HepG2 (cell line): Measurements from ENCODE around the gene CHN2. TPM values are rescaled to one million over a fixed set of nuclear protein-coding genes. Genes with fewer than 3 reads are reported as not detected.

Experiments used
- ATAD3A ChIP-seq: sonication (generic); formaldehyde crosslinking; IDR thresholded peaks from 2 replicates; pipeline ENCODE4 v1.4.0; 2020; ENCODE audit warnings: missing genetic modification reagents
- ATF2 ChIP-seq: sonication (generic); formaldehyde crosslinking; IDR thresholded peaks from 2 replicates; pipeline ENCODE4 v1.4.0; 2020; ENCODE audit warnings: missing genetic modification reagents
- FOXJ3 ChIP-seq: sonication (generic); formaldehyde crosslinking; IDR thresholded peaks from 2 replicates; pipeline ENCODE4 v1.4.0; 2020; ENCODE audit warnings: missing genetic modification reagents, mild to moderate bottlenecking, borderline replicate concordance
- GRHL1 ChIP-seq: sonication (generic); formaldehyde crosslinking; conservative IDR thresholded peaks from 2 replicates; pipeline ENCODE4 v1.8.0; 2022; ENCODE audit warnings: missing genetic modification reagents
- KMT2B ChIP-seq: IDR thresholded peaks from 2 replicates; pipeline ENCODE4 v1.6.1; 2016; ENCODE audit warnings: missing genetic modification reagents, missing compliant biosample characterization
- MED1 ChIP-seq: sonication (generic); formaldehyde crosslinking; IDR thresholded peaks from 2 replicates; pipeline ENCODE4 v1.4.0; 2020; ENCODE audit warnings: missing genetic modification reagents
- MLX ChIP-seq: IDR thresholded peaks from 2 replicates; pipeline ENCODE4 v1.6.1; 2016
- PTBP1 ChIP-seq: fragments of 200-400 bp; formaldehyde crosslinking; IDR thresholded peaks from 2 replicates; pipeline ENCODE4 v1.6.1; 2018; ENCODE audit warnings: low read length, low read depth; ENCODE audit not compliant: poor library complexity, severe bottlenecking
- RELA ChIP-seq: sonication (generic); formaldehyde crosslinking; IDR thresholded peaks from 2 replicates; pipeline ENCODE4 v1.4.0; 2020; ENCODE audit warnings: missing genetic modification reagents
- SPEN ChIP-seq: sonication (generic); formaldehyde crosslinking; IDR thresholded peaks from 2 replicates; pipeline ENCODE4 v1.5.1; 2020; ENCODE audit warnings: low read depth, mild to moderate bottlenecking, missing genetic modification reagents
- STAT5B ChIP-seq: sonication (generic); formaldehyde crosslinking; IDR thresholded peaks from 2 replicates; pipeline ENCODE4 v1.4.0; 2020; ENCODE audit warnings: missing genetic modification reagents
- SYNCRIP ChIP-seq: fragments of 200-400 bp; formaldehyde crosslinking; IDR thresholded peaks from 2 replicates; pipeline ENCODE4 v1.6.1; 2018; ENCODE audit warnings: mild to moderate bottlenecking, low read depth, low read length; ENCODE audit not compliant: insufficient read depth
- TGIF2 ChIP-seq: IDR thresholded peaks from 2 replicates; pipeline ENCODE4 v1.6.1; 2016; ENCODE audit warnings: control low read depth, missing compliant biosample characterization
- THAP7 ChIP-seq: sonication (generic); formaldehyde crosslinking; IDR thresholded peaks from 2 replicates; pipeline ENCODE4 v1.8.1; 2023; ENCODE audit warnings: mild to moderate bottlenecking, missing genetic modification reagents
- ZBTB1 ChIP-seq: sonication (generic); formaldehyde crosslinking; IDR thresholded peaks from 2 replicates; pipeline ENCODE4 v1.4.0; 2020; ENCODE audit warnings: missing genetic modification reagents, borderline replicate concordance
- ZKSCAN1 ChIP-seq: fragments of 150-350 bp; IDR thresholded peaks from 2 replicates; pipeline ENCODE4 v1.6.1; 2014; ENCODE audit warnings: low read length
- ZMYM4 ChIP-seq: sonication (generic); formaldehyde crosslinking; IDR thresholded peaks from 2 replicates; pipeline ENCODE4 v1.8.1; 2023; ENCODE audit warnings: mild to moderate bottlenecking, missing genetic modification reagents
- ZNF138 ChIP-seq: sonication (generic); formaldehyde crosslinking; IDR thresholded peaks from 2 replicates; pipeline ENCODE4 v1.5.0; 2020; ENCODE audit warnings: mild to moderate bottlenecking, low read depth, missing genetic modification reagents
- ZNF607 ChIP-seq: sonication (generic); formaldehyde crosslinking; IDR thresholded peaks from 2 replicates; pipeline ENCODE4 v1.5.1; 2020; ENCODE audit warnings: missing genetic modification reagents, mild to moderate bottlenecking, borderline replicate concordance
- ZNF737 ChIP-seq: sonication (generic); formaldehyde crosslinking; IDR thresholded peaks from 2 replicates; pipeline ENCODE4 v1.5.0; 2020; ENCODE audit warnings: missing genetic modification reagents, mild to moderate bottlenecking, borderline replicate concordance
- polyA plus RNA-seq, 8 experiments: library from polyadenylated mRNA; depleted of rRNA in 3 of 8; stranded (reverse) in 7 of 8; unstranded in 1 of 8; fragments of >200 nt; fragmentation: Illumina TruSeq in 4 of 8; extraction: Trizol in 4 of 8; gene quantifications; 2 replicates each; pipeline versions ENCODE4 v1.2.1 to v1.2.3, GENCODE V29; 2011 to 2016; ENCODE audit warnings: low read depth in 4 of 8, missing spikeins in 1 of 8, mixed read lengths in 1 of 8; ENCODE audit not compliant: insufficient read depth in 1 of 8
- total RNA-seq, 5 experiments: library from RNA; depleted of rRNA; stranded (reverse); fragments of >200 nt; fragmentation: Illumina TruSeq; extraction: Trizol; gene quantifications; 2 replicates each; pipeline ENCODE4 v1.2.3, GENCODE V29; 2016; ENCODE audit warnings: low read depth in 1 of 5

The CHN2 gene
- total and polyA plus RNA-seq, 2 of the 13 experiments (the other 11 are each of a cell fraction or from before 2014, with no cell fraction given): 23.5 to 30.5 TPM

- TF ChIP-seq GRHL1 (CRISPR knock-in tag) (no peak), PTBP1 (no peak), THAP7 (no peak; the same call in 1 of the 2 replicates), ZMYM4 (CRISPR knock-in tag) (peak; percentile 80), MED1 (CRISPR knock-in tag) (peak; percentile 83), RELA (CRISPR knock-in tag) (no peak), ZNF737 (CRISPR knock-in tag) (no peak), ATAD3A (CRISPR knock-in tag) (no peak), ZKSCAN1 (no peak), SYNCRIP (no peak), KMT2B (CRISPR knock-in tag) (no peak), FOXJ3 (CRISPR knock-in tag) (peak; percentile 23; the same call in 1 of the 2 replicates), STAT5B (CRISPR knock-in tag) (no peak), ATF2 (CRISPR knock-in tag) (peak; percentile 71; the same call in 1 of the 2 replicates), ZNF138 (CRISPR knock-in tag) (no peak), ZBTB1 (no peak), ZNF607 (CRISPR knock-in tag) (peak; percentile 66; the same call in 1 of the 2 replicates), MLX (peak; percentile 75), TGIF2 (CRISPR knock-in tag) (peak; percentile 100), SPEN (CRISPR knock-in tag) (peak; percentile 57; the same call in 1 of the 2 replicates)
Observed at GRCh38 chr7:29208410-29209250, 14.1 kb downstream of the CHN2 start (continued).
